GM19452 (cell line): ENCODE data around the gene KIRREL2.
"Not testable (repeated sequence)": the region's sequence is repeated elsewhere in the genome, so short reads cannot be mapped to it uniquely, and the experiment has no call there.

Experiments
- ATAC-seq: cut with Tn5 transposase; IDR thresholded peaks from one replicate; pipeline ENCODE4 v1.9.1; 2021; ENCODE audit not compliant: unreplicated experiment

KIRREL2 gene

DNA sequence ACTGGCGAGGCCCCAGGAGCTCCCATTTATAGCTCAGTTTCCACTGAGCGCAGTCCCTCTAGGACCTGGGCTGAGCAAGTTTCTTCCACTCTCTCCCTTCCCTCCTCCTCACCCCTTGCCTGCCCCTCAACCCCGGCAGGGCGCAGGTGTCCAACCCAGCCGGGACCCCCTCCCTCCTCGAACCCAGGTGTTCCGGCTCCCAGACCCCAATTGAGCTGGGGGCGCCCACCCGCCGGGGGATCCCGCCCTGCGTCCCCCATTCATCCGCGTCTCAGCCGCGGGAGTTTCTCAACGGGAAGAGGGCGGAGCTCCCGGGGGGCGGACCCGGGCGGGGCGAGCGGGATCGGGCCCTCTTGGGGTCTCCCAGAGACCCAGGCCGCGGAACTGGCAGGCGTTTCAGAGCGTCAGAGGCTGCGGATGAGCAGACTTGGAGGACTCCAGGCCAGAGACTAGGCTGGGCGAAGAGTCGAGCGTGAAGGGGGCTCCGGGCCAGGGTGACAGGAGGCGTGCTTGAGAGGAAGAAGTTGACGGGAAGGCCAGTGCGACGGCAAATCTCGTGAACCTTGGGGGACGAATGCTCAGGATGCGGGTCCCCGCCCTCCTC, at the start of gene KIRREL2:
Gene KIRREL2, plus strand, starts transcription at position 366 of the 604 bp plus-strand sequence. Its CDS starts 209 bp downstream, at position 575.
- ATAC-seq: no peak

DNA sequence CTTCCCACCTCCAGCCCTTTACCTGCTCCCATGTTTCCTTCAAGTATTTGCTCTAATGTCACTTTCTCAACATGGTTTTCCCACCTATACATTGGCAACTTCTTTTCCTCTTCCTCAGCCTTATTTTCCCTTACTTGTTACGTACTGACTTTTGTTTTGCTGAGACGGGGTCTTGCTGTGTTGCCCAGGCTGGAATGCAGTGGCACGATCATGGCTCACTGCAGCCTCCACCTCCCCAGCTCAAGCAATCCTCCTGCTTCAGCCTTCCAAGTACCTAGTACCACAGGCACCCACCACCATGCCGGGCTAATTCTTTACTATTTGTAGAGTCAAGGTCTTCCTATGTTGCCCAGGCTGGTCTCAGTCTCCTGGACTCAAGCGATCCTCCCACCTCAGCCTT, 49.1 kb upstream of the KIRREL2 start:
- ATAC-seq: no peak

DNA sequence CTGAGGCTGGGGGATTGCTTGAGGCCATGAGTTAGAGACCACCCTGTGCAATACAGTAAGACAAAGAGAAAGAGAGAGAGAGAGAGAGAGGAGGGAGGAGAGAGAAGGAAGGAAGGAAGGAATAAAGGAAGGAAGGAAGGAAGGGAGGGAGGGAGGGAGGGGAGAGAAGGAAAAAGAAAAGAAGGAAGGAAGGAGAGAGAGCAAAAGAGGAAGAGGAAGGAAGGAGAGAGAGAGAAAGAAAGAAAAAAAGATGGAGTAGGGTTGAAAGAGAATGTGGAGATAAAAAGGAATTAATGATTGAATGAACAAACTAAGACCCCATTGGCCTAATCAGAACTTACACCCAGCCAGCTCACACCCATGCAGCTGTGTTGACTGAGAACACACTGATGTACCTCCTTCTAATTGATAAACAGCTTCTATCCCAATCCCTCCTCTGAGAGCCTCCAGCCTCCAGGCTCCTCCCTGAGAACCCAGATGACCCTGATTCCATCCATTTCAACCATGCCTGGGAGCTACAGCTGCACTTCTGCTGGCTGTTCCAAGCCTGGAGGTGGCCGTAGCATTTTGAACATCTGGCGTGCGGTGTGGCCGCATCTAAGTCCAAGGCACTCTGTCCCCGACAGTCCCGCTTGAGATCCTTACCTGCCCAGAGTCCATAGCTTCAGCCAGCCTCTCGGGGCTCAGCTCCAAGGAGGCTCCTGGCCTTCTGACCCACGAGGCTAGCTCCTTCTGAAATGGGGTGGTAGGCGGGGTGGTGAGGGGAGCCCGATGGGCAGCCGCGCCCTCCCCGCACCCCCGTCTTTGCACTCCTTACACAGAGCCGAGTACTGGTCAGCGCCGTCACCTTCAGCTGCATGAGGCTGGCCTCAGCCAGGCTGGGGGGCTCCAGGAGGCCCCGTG, 45.1 kb upstream of the KIRREL2 start:
- no peak for ATAC-seq

DNA sequence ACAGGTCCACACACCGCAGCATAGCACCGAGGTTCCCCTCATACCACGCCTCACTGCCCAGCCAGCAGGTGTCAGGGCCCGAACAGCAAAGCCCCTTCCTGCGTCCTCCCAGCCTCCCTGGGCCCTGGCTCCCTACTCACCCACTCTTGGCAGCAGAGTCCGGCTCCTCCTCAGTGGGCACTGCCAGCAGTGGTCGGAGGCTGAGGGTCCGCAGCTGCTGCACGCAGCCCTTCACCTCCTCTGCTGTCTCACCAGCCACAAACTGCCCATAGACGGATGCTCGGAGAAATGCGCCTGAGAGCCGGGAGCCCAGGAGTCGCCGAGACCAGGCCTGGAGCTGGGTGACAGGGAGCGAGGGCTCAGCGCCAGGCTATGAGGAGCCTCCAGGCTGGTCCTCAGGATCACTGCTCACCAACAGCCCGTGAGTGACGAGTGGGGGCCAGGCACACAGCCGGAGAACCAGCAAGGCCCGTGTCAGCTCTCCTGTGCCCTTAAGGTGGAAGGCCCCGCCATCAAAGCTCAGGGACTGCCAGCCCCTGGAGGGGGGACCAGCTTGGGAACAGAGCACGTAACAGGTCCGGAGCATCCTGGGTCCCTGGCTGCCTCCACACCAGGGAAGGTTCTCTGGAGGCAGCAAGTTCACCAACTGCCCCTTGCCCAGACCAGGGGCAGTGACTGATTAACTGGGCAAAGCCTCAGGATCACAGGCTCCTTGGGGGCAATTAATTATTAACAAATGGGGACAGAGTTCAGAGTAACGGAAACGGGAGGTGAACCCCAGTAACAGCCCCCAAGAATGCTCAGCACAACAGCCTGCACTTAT, 44.3 kb upstream of the KIRREL2 start, which contains the start of gene PRODH2:
Gene PRODH2, minus strand, starts transcription at position 626 of the 823 bp plus-strand sequence. Its CDS starts 40 bp downstream, at position 586.
- no peak for ATAC-seq

DNA sequence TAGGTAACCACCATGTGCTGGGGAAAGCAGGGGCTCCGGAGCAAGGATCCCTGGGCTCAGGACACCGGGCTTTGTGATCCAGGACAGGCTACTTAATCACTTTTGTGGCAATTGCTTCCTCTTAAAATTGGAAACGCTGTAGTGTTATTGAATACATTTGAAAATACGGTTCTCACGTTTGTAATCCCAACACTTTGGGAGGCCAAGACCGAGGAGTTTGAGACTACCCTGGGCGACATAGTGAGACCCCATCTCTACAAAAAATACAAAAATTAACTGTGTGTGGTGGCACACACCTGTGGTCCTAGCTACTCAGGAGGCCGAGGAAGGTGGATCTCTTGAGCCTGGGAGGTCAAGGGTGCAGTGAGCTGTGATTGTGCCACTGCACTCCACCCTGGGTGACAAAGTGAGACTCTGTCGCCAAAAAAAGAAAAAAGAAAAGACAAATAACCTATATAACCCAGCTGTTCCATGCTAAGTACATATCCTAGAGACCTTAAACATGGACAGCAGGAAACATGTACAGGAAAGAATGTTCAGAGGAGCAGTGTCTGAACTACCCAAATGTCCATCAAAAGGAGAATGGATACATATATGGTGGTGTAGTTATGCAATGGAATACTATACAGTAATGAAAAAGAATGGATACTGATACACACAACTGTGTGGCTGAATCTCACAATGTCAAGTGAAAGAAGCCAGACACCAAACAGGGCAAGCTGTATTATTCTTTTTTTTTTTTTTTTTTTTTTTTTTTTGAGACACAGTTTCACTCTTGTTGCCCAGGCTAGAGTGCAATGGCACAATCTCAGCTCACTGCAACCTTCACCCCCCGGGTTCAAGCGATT, 43.4 kb upstream of the KIRREL2 start:
- no peak for ATAC-seq

DNA sequence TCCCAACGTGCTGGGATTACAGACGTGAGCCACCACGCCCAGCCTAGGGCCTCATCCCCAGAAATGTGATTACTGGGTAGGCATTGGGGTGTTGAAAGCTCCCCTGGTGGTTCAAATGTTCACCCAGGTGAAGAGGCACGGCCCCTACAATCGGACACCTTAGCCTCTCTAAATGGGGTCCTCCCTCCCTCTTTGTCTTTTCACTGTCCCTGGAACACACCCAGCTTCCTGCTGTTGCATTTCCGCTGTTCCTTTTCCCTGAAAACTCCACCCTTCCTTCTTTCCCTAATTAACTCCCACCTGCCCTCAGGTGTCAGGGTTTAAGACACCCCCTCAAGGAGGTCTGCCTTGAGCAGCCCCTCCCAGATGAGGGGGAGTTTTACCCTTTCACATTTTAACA, 40.4 kb upstream of the KIRREL2 start:
- no peak for ATAC-seq

DNA sequence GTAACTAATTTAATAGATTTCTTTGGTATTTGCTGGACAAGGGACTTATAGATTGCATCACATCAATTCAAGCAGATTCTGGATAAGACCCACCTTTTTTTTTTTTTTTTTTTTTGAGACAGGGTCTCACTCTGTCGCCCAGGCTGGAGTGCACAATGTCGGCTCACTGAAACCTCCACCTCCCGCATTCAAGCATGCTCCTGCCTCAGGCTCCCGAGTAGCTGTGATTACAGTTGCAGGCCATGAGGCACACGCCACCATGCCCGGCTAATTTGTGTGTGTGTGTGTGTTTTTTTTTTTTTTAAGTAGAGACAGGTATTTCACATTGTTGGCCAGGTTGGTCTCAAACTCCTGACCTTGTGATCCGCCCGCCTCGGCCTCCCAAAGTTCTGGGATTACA, 39.9 kb upstream of the KIRREL2 start:
- ATAC-seq: no peak

DNA sequence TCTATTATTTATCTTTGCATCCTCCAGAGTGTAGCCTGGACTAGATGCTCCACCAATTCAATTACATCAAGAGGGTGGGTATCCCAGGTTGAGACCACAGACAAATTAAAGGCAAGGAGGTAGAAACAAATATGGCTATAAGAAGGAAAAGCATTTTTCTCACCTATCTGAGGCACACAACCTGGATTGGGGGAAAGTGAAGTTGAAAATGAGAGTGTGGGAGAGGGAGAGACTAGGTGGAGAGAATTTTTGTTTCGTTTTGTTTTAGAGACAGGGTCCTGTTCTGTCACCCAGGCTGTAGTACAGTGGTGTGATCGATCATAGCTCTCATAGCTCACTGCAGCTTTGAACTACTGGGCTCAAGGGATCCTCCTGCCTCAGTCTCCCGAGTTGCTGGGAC, 38.3 kb upstream of the KIRREL2 start:
- ATAC-seq: no peak

DNA sequence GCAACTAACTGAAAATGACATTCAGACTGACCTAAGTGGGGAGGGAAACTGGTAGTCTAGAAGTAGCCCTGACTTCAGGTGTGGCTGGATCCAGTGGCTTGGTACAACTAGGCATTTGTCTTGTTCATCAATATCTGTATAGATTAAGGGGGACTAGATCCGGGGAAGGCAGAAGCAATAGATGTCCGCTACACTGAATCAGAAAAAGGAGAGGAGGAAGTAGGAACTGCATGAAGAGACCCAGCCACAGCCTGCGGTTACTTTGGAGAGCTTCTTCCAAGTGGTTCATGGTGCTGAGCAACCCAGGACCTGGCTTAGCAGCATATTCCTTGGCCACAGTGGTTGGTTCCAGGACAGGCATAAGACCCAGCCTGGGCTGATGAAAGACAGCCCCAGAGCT, 34.1 kb upstream of the KIRREL2 start:
- ATAC-seq: no peak

DNA sequence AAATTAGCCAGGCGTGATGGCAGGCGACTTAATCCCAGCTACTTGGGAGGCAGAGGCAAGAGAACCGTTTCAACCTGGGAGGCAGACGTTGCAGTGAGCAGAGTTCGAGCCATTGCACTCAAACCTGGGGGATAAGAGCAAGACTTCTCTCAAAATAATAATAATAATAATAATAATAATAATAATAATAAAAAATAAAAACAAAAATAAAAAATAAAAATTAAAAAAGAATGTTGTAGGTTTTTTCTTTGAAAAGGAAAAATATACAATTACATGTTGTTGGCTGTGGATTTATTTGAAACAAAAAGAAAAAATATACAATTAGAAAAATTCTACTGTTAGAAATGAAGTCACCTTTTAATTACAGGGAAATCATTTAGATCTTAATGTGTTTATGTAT, 32.6 kb upstream of the KIRREL2 start:
- no peak for ATAC-seq

DNA sequence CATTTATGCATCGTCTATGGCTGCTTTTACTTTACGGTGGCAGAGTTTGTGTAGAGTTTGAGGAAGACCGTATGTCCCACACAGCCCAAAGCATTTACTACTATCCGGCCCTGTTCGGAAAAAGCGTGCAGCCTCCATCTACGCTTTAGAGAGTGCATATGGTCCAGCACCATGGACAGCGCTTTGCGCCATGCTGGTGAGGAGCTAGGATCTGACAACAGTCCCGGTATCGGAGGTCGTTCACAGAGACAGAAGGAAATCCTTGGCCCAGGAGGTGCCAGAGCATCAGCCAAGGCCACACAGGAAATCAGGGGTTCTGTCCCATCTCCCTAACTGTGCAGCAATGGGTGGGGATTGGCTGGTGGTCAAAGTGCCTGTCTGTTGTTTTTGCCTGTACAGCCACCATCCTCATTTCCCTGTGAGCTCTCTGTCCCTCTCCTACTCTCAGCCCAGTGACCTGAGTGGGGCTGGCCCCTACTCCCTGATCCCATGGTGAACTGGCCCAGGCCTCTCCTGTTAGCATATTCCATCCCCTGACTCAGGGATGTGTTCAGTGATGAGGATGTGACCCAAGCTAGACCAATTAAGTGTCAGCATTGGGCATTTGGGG, 27.9 kb upstream of the KIRREL2 start:
- ATAC-seq: no peak

DNA sequence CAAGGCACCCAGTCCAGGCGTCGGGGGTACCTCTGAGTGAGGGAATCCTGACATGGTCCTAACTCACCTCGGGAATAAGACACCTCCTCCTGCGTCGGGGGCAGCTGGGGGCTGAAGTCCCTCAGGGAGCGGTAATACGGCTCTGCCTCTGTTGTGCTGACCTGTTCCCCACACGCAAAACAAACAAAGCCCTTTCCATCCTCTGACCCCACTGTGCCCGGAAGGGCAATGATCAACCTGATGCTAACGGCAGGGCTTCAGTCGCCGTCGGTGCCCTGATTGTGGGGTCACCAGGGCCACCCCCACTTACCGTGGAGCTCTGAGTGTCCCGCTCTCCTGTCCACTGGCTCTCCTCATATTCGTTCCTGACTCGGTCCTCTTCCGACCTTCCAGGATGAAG, 25.7 kb upstream of the KIRREL2 start:
- no peak for ATAC-seq

DNA sequence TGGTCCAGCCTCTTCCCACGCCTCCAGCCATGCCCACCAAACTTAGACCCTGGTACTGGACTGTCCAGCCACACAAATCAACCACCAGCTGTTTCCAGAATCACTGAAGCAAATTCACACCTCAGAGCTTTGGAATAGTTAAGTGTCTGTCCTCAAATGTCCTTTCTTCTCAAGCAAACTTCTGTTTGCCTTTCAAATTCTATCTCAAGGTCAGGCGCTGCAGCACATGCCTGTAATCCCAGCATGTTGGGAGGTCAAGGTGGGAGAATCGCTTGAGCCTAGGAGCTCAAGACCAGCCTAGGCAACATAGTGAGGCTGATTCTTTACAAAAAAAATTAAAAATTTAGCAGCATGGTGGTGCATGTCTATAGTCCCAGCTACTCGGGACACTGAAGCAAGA, 24.7 kb upstream of the KIRREL2 start:
- no peak for ATAC-seq

DNA sequence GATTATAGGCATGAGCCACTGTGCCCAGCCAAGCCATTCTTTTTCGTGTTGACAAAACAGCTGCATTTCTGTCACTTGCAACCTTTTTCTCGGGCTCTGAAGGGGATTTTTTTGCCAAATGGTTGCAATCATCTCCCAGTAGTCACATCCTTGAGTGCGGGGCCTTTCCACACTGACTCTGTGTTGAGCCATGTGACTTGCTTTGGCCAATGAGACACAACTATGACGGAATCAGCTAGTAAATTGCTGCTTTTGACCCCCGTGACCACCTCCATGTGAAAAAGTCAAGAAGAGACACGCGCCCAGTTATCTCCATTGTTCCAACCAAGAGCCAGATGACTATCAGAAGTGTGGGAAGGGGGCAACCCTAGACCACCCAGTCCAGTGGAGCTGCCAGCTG, 22.7 kb upstream of the KIRREL2 start:
- no peak for ATAC-seq

DNA sequence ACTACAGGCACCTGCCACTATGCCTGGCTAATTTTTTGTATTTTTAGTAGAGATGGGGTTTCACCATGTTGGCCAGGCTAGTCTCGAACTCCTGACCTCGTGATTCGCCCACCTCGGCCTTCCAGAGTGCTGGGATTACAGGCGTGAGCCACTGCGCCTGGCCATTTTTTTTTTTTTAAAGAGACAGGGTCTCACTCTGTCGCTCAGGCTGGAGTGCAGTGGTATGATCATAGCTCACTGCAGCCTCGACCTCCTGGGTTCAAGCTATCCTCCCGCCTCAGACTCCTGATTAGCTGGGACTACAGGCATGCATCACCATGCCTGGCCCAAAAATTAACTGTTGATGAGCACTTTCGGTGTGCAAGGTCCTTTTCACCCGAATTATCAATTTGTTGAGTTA, 20.6 kb upstream of the KIRREL2 start:
- ATAC-seq: not testable (repeated sequence)

DNA sequence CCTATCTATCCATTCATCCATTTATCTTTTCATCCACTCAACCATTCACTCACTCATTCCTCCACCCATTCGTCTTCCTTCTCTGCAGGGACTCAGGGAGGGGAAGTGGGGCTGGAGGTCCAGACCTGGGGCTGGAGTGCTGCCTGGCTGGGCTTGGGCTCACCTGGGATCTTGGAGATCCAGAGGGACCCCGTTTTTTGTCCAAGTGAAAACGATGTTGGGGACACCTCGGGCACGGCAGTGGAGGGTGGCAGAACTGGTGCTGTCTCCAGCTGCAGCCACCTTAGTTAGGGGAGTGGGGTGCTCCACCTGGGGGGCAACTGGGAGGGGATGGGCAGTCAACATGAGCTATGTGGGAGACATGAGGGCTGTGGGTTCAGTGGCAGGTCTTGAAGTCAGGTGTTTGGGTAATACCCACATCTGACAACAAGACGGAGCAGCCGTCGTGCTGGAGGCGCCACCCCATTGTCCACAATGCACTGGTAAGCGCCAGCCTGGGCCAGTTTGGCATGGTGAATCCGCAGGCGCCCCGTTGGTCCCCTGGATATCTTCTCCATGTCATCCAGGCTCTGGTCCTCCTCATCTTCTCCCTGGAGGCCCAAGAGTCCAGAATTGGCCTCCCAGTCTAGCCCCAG, 14.6 kb upstream of the KIRREL2 start:
- ATAC-seq: no peak

DNA sequence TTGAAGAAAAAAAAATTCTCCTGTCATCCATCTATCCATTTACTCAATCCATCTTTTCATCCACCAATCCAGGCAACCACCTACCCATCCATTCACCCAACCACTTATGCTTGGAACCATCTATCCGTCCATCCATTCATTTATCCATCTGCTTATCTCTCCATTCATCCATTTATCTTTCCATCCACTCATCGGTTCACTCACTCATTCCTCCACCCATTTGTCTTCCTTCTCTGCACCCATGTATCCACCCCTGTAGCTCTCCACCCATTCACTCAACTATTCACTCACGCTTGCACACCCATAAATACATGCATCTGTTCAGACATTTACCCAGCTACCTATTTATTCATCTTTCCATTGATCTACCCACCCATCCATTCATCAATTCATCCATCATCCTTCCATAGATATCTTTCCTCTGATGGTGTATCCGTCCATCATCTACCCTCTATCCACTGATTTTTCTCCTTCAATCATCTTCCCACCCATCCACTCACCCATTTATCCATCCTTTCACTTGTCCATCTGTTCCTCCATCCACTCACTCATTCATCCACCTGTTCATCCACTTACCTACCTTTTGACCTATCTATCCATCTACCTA, 13.9 kb upstream of the KIRREL2 start:
- ATAC-seq: no peak

DNA sequence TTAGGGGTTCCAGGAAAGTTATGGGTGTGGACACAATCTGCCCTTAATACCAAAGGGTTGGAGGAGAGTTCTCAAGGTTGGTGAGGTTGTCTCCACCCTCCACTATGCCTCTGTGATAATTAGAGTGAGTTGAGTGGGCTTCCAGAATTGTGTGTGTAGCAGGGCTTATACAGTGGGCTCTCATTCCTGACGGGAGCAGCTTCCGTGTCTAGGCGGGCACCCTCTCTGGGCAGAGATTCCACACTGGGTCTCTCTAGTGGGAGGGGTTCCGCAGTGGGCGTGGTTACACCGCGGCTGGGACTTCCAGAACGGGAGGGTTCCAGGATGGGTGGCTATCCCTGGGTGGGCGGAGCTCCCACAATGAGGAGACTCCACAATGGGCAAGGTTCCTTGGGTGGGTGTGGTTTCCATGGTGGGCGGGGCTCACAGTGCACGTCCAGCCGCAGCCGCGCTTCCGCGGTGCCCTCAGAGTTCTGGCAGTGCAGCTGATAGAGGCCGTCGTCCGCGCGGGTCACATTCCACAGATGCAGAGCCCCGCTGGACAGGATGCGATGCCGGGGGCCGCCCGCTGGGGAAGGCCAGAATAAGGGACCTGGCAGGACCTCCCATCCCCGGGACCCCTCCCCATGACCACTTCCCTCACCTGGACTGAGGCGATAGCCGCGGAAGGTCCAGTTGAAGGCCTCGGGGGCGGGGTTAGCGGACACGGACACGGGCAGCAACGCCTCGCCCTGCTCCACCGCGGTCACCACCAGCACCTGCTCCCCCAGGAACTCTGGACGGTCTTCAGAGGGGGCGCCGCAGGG, 12.8 kb upstream of the KIRREL2 start:
- no peak for ATAC-seq
